Thymus (tissue), 11 donors: ENCODE measurements around the gene MPV17L2. TPM values are rescaled to one million over a fixed set of nuclear protein-coding genes. Genes with fewer than 3 reads are reported as not detected.

ENCODE experiments used
- DNase-seq, 9 donors: peaks; one replicate each; pipeline ENCODE4 v3.0.0-alpha.2; 2013; ENCODE audit warnings: low spot score in 9 of 9, low read depth in 6 of 9, missing footprints in 1 of 9
- H3K27ac ChIP-seq, 2 donors: one replicate each; pipeline ENCODE4 v1.5.1; 2013; ENCODE audit warnings: control low read depth in 1 of 2, low read depth in 1 of 2, low read length in 1 of 2, mild to moderate bottlenecking in 1 of 2, moderate library complexity in 1 of 2
- H3K27me3 ChIP-seq, 2 donors: one replicate each; pipeline ENCODE4 v1.5.1; 2013; ENCODE audit warnings: low read length in 1 of 2; ENCODE audit not compliant: control insufficient read depth in 2 of 2, insufficient read depth in 1 of 2
- H3K36me3 ChIP-seq, 2 donors: one replicate each; pipeline ENCODE4 v1.5.1; 2013; ENCODE audit warnings: low read length in 1 of 2, mild to moderate bottlenecking in 1 of 2, moderate library complexity in 1 of 2; ENCODE audit not compliant: control insufficient read depth in 2 of 2, insufficient read depth in 2 of 2
- H3K4me1 ChIP-seq, 2 donors: one replicate each; pipeline ENCODE4 v1.5.1; 2013; ENCODE audit warnings: low read length in 2 of 2; ENCODE audit not compliant: control insufficient read depth in 2 of 2, insufficient read depth in 2 of 2
- H3K4me3 ChIP-seq, 2 donors: one replicate each; pipeline ENCODE4 v1.5.1; 2013; ENCODE audit warnings: low read length in 2 of 2, control low read depth in 1 of 2, mild to moderate bottlenecking in 1 of 2
- H3K9me3 ChIP-seq, 2 donors: one replicate each; pipeline ENCODE4 v1.5.1; 2013; ENCODE audit warnings: low read length in 1 of 2, mild to moderate bottlenecking in 1 of 2; ENCODE audit not compliant: control insufficient read depth in 2 of 2, insufficient read depth in 1 of 2
- WGBS: extraction: QIAGEN DNeasy Blood & Tissue Kit; methylation state at CpG from one replicate; pipeline ENCODE4 v1.1.7; 2013; 5-methylcytosine and 5-hydroxymethylcytosine counted together
- polyA plus RNA-seq: library from polyadenylated mRNA; stranded (reverse); fragments of 200-250 nt; gene quantifications from one replicate; pipeline ENCODE4 v1.2.3, GENCODE V29; 2013
- total RNA-seq: library from RNA; stranded (reverse); fragments of 120-200 nt; gene quantifications from one replicate; pipeline ENCODE4 v1.2.4, GENCODE V29; 2013
- donor health status: healthy.

Gene MPV17L2
- total and polyA plus RNA-seq, 2 donors: 6.8 to 13.4 TPM

GRCh38 chr19:18211683-18212082 is 18.7 kb downstream of the MPV17L2 start:
- WGBS: 79% methylated on average over 14 of the region's 14 CpGs
- peaks cover 2 to 27% of the 10 kb centered on the region in 2 donors for H3K27me3 ChIP-seq

DNA sequence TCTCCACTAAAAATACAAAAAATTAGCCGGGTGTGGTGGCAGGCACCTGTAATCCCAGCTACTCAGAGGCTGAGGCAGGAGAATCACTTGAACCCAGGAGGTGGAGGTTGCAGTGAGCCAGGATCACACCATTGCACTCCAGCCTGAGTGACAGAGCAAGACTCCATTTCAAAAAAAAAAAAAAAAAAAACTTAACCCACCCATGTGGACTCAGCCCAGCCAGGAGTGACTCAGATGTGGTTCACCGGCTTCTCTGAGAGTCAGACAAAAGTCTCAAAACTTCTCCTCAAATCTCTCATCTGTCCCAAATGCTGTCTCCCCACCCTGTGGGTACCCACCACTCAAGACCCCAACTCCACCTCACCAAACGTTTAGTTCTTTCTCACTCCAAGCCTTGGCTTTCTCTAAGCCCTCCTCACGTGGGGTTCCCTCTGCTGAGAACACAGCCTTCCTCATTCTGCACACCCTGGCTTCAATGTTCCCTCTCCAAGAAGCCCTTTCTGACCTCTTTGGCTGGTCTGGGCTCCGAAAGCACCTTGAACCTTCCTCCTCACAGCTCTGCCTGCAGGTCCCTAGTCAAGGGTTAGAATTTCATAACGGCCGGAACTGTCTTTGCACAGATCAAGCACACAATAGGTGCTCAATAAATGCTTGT is 21.9 kb downstream of the MPV17L2 start:
- 77% methylated on average over 7 of the region's 7 CpGs for WGBS
- H3K27ac ChIP-seq: no peak overlapping the region
- no peaks in the 10 kb centered on the region for H3K9me3 ChIP-seq

More at GRCh38 chr19:18211683-18212082, 18.7 kb downstream of the MPV17L2 start:
- no peak for DNase-seq
- Histone ChIP-seq H3K9me3 (no peaks in the 10 kb centered on the region), H3K4me1 (no peaks in the 10 kb centered on the region), H3K27ac (no peak overlapping the region), H3K36me3 (no peaks in the 10 kb centered on the region), H3K4me3 (no peak overlapping the region)

GRCh38 chr19:18216789-18217188 is 23.8 kb downstream of the MPV17L2 start:
- Histone ChIP-seq H3K9me3 (no peaks in the 10 kb centered on the region), H3K27ac (no peak overlapping the region), H3K36me3 (no peaks in the 10 kb centered on the region), H3K27me3 (peaks cover 5 to 40% of the 10 kb centered on the region in 2 donors), H3K4me3 (no peak overlapping the region), H3K4me1 (no peaks in the 10 kb centered on the region)
- WGBS: over 99% methylated on average over 8 of the region's 8 CpGs
- no peak for DNase-seq

More for the DNA sequence above, 21.9 kb downstream of the MPV17L2 start:
- no peak for DNase-seq
- Histone ChIP-seq H3K36me3 (no peaks in the 10 kb centered on the region), H3K4me3 (no peak overlapping the region), H3K27me3 (peaks cover 0 to 32% of the 10 kb centered on the region in 2 donors), H3K4me1 (no peaks in the 10 kb centered on the region)

- Histone ChIP-seq H3K9me3 (no peaks in the 10 kb centered on the region), H3K4me3 (no peak overlapping the region), H3K27me3 (peaks cover 11 to 51% of the 10 kb centered on the region in 2 donors), H3K4me1 (no peaks in the 10 kb centered on the region), H3K27ac (no peak overlapping the region), H3K36me3 (no peaks in the 10 kb centered on the region)
- no peak for DNase-seq
- 91% methylated on average over 17 of the region's 17 CpGs for WGBS
Observed at GRCh38 chr19:18218159-18218558, 25.1 kb downstream of the MPV17L2 start.

DNA sequence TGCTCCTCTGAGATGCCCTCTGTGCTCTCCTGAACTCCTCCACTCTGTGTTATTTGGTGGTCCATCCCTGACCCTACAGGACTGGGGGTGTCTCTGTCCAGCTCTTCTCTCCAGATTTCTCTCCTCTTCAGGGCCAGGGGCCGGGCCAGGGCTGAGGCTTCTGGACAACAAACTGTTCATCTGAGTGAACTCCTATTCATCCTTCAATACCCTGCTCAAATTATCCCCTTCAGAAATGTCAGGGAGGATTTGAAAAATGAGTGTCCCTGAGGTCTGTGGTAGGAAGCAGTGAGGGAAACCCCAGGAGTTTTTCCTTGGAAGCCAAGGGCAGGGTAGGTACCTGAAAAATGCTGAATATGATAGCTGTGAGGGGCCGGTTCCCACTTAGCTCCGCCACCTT is 25.6 kb downstream of the MPV17L2 start:
- Histone ChIP-seq H3K27ac (no peak overlapping the region), H3K9me3 (no peaks in the 10 kb centered on the region), H3K27me3 (peaks cover 12 to 54% of the 10 kb centered on the region in 2 donors), H3K4me3 (no peak overlapping the region), H3K36me3 (no peaks in the 10 kb centered on the region), H3K4me1 (no peaks in the 10 kb centered on the region)
- no peak for DNase-seq
- 86% methylated on average over 3 of the region's 3 CpGs for WGBS

- peaks cover 1 to 4% of the 10 kb centered on the region in 2 donors for H3K9me3 ChIP-seq
- WGBS: 76% methylated on average over 28 of the region's 28 CpGs
- peaks cover 27 to 66% of the 10 kb centered on the region in 2 donors for H3K27me3 ChIP-seq
- no peaks in the 10 kb centered on the region for H3K36me3 ChIP-seq
- no peak overlapping the region for H3K4me3 ChIP-seq
- DNase-seq: no peak
- H3K27ac ChIP-seq: no peak overlapping the region
- peaks cover 0 to 11% of the 10 kb centered on the region in 2 donors for H3K4me1 ChIP-seq
Observed at GRCh38 chr19:18219911-18220631, 27.1 kb downstream of the MPV17L2 start.

- no peak for DNase-seq
- Histone ChIP-seq H3K4me3 (no peak overlapping the region), H3K27ac (no peak overlapping the region), H3K4me1 (peaks cover 0 to 13% of the 10 kb centered on the region in 2 donors), H3K36me3 (no peaks in the 10 kb centered on the region), H3K27me3 (peaks cover 32 to 73% of the 10 kb centered on the region in 2 donors), H3K9me3 (peaks cover 1 to 4% of the 10 kb centered on the region in 2 donors)
- WGBS: 12% methylated on average over 33 of the region's 33 CpGs
Observed at GRCh38 chr19:18220632-18221275, 27.7 kb downstream of the MPV17L2 start.

GRCh38 chr19:18221815-18222725 is 29.1 kb downstream of the MPV17L2 start:
- 88% methylated on average over 25 of the region's 25 CpGs for WGBS
- H3K9me3 ChIP-seq: peaks cover 1 to 4% of the 10 kb centered on the region in 2 donors
- DNase-seq: no peak
- H3K27ac ChIP-seq: no peak overlapping the region
- no peaks in the 10 kb centered on the region for H3K36me3 ChIP-seq
- H3K4me1 ChIP-seq: peaks cover 0 to 13% of the 10 kb centered on the region in 2 donors
- peaks cover 44 to 86% of the 10 kb centered on the region in 2 donors for H3K27me3 ChIP-seq
- no peak overlapping the region for H3K4me3 ChIP-seq
